H9 (cell line): ENCODE measurements around the gene TMEM131. TPM values are rescaled to one million over a fixed set of nuclear protein-coding genes. Genes with fewer than 3 reads are reported as not detected.

Experiments
- DNase-seq: peaks from one replicate; pipeline ENCODE4 v3.0.0-alpha.2; 2017
- H2AFZ ChIP-seq: one replicate; pipeline ENCODE4 v1.6.1; 2013; ENCODE audit warnings: mild to moderate bottlenecking, low read length, control low read depth, moderate library complexity
- H2AK5ac ChIP-seq: 2 replicates; pipeline ENCODE4 v1.6.1; 2013; ENCODE audit warnings: low read length, control low read depth, mixed read lengths; ENCODE audit not compliant: insufficient read length
- H2BK120ac ChIP-seq: one replicate; pipeline ENCODE4 v1.6.1; 2013; ENCODE audit warnings: low read depth, mild to moderate bottlenecking, low read length, control low read depth, inconsistent platforms; ENCODE audit not compliant: poor library complexity, severe bottlenecking
- H2BK12ac ChIP-seq: 2 replicates; pipeline ENCODE4 v1.6.1; 2013; ENCODE audit warnings: low read length, control low read depth, mixed read lengths, low read depth; ENCODE audit not compliant: insufficient read length
- H2BK15ac ChIP-seq: 2 replicates; pipeline ENCODE4 v1.6.1; 2013; ENCODE audit warnings: low read depth, low read length, control low read depth
- H2BK20ac ChIP-seq: one replicate; pipeline ENCODE4 v1.6.1; 2013; ENCODE audit warnings: low read depth, mild to moderate bottlenecking, low read length, control low read depth, inconsistent platforms; ENCODE audit not compliant: poor library complexity, severe bottlenecking
- H2BK5ac ChIP-seq: 2 replicates; pipeline ENCODE4 v1.6.1; 2013; ENCODE audit warnings: low read length, control low read depth, mixed read lengths; ENCODE audit not compliant: insufficient read length
- H3K14ac ChIP-seq: 2 replicates; pipeline ENCODE4 v1.6.1; 2013; ENCODE audit warnings: low read length, control low read depth; ENCODE audit not compliant: insufficient read depth
- H3K18ac ChIP-seq: 2 replicates; pipeline ENCODE4 v1.6.1; 2013; ENCODE audit warnings: low read depth, mild to moderate bottlenecking, mixed read lengths, low read length, control low read depth; ENCODE audit not compliant: insufficient read length
- H3K23ac ChIP-seq: 2 replicates; pipeline ENCODE4 v1.6.1; 2013; ENCODE audit warnings: low read length, control low read depth, mixed read lengths, low read depth; ENCODE audit not compliant: insufficient read length
- H3K23me2 ChIP-seq: 2 replicates; pipeline ENCODE4 v1.6.1; 2013; ENCODE audit warnings: low read depth, mild to moderate bottlenecking, mixed read lengths, low read length, control low read depth; ENCODE audit not compliant: insufficient read length, poor library complexity, severe bottlenecking
- H3K27ac ChIP-seq: 2 replicates; pipeline ENCODE4 v1.5.1; 2013; ENCODE audit warnings: low read length, control low read depth, mixed read lengths, low read depth; ENCODE audit not compliant: insufficient read length
- H3K27me3 ChIP-seq: 2 replicates; pipeline ENCODE4 v1.6.1; 2013; ENCODE audit warnings: low read length, control low read depth, inconsistent platforms; ENCODE audit not compliant: insufficient read depth
- H3K4ac ChIP-seq: 2 replicates; pipeline ENCODE4 v1.6.1; 2013; ENCODE audit warnings: low read depth, mild to moderate bottlenecking, control low read depth, inconsistent platforms, low read length, moderate library complexity
- H3K4me1 ChIP-seq: 2 replicates; pipeline ENCODE4 v1.6.1; 2013; ENCODE audit warnings: low read length, control low read depth, inconsistent platforms; ENCODE audit not compliant: insufficient read depth
- H3K4me2 ChIP-seq: 2 replicates; pipeline ENCODE4 v1.6.1; 2013; ENCODE audit warnings: low read length, control low read depth, mixed read lengths; ENCODE audit not compliant: insufficient read length, insufficient read depth
- H3K56ac ChIP-seq: 2 replicates; pipeline ENCODE4 v1.6.1; 2013; ENCODE audit warnings: low read depth, mild to moderate bottlenecking, mixed read lengths, low read length, control low read depth; ENCODE audit not compliant: insufficient read length
- H3K79me1 ChIP-seq: 2 replicates; pipeline ENCODE4 v1.6.1; 2013; ENCODE audit warnings: low read depth, mild to moderate bottlenecking, moderate library complexity, low read length, control low read depth, inconsistent platforms; ENCODE audit not compliant: insufficient read depth, poor library complexity, severe bottlenecking
- H3K79me2 ChIP-seq: 2 replicates; pipeline ENCODE4 v1.6.1; 2013; ENCODE audit warnings: low read length, control low read depth, inconsistent platforms; ENCODE audit not compliant: insufficient read depth
- H3K9ac ChIP-seq: 2 replicates; pipeline ENCODE4 v1.6.1; 2013; ENCODE audit warnings: low read length, control low read depth, mixed read lengths; ENCODE audit not compliant: insufficient read length; ENCODE audit errors: extremely low read depth
- H3K9me3 ChIP-seq: one replicate; pipeline ENCODE4 v1.6.1; 2013; ENCODE audit warnings: low read depth, low read length, inconsistent platforms; ENCODE audit not compliant: control insufficient read depth
- H3T11ph ChIP-seq: one replicate; pipeline ENCODE4 v1.6.1; 2013; ENCODE audit warnings: mild to moderate bottlenecking, low read length, control low read depth, inconsistent platforms
- H4K20me1 ChIP-seq: one replicate; pipeline ENCODE4 v1.6.1; 2013; ENCODE audit not compliant: control insufficient read depth, insufficient read length, insufficient read depth
- H4K5ac ChIP-seq: 2 replicates; pipeline ENCODE4 v1.6.1; 2013; ENCODE audit warnings: low read depth, mild to moderate bottlenecking, mixed read lengths, low read length, control low read depth; ENCODE audit not compliant: insufficient read length
- H4K8ac ChIP-seq: replicated peaks from 2 replicates; pipeline ENCODE4 v1.6.1; 2013; ENCODE audit warnings: low read length, control low read depth, mixed read lengths, low read depth; ENCODE audit not compliant: insufficient read length
- H4K91ac ChIP-seq: 2 replicates; pipeline ENCODE4 v1.6.1; 2013; ENCODE audit warnings: low read depth, mild to moderate bottlenecking, moderate library complexity, mixed read lengths, low read length, control low read depth; ENCODE audit not compliant: insufficient read length
- H3K27ac Mint-ChIP-seq, 3 experiments: 2 replicates in 2 of 3; 3 replicates in 1 of 3; pipeline ENCODE4 v1.8.0; 2020 to 2021; ENCODE audit warnings: mixed read lengths in 3 of 3, mild to moderate bottlenecking in 1 of 3, moderate library complexity in 1 of 3
- H3K27me3 Mint-ChIP-seq: 2 replicates; pipeline ENCODE4 v1.8.0; 2021; ENCODE audit warnings: low read depth, mild to moderate bottlenecking, moderate library complexity, mixed read lengths
- H3K36me3 Mint-ChIP-seq, 3 experiments: 2 replicates in 2 of 3; 3 replicates in 1 of 3; pipeline ENCODE4 v1.8.0; 2020 to 2021; ENCODE audit warnings: low read depth in 3 of 3, mixed read lengths in 3 of 3; ENCODE audit not compliant: insufficient read depth in 1 of 3
- H3K4me1 Mint-ChIP-seq, 2 experiments: 2 replicates each; pipeline ENCODE4 v1.8.0; 2020; ENCODE audit warnings: mixed read lengths in 2 of 2
- H3K4me3 Mint-ChIP-seq, 2 experiments: 2 replicates in 1 of 2; 3 replicates in 1 of 2; pipeline ENCODE4 v1.8.0; 2020 to 2021; ENCODE audit warnings: mild to moderate bottlenecking in 2 of 2, mixed read lengths in 2 of 2, moderate library complexity in 1 of 2
- H3K9me3 Mint-ChIP-seq, 2 experiments: 2 replicates in 1 of 2; 3 replicates in 1 of 2; pipeline ENCODE4 v1.8.0; 2020; ENCODE audit warnings: mild to moderate bottlenecking in 2 of 2, mixed read lengths in 2 of 2, moderate library complexity in 1 of 2
- WGBS: extraction: QIAGEN DNeasy Blood & Tissue Kit; methylation state at CpG from one replicate; pipeline ENCODE4 v1.1.7; 2013; ENCODE audit warnings: missing lambda C conversion rate, low lambda C conversion rate, mixed read lengths; ENCODE audit not compliant: insufficient read length; ENCODE audit errors: extremely low coverage; 5-methylcytosine and 5-hydroxymethylcytosine counted together
- total RNA-seq: library from RNA; stranded (reverse); gene quantifications from 2 replicates; pipeline ENCODE4 v1.2.1, GENCODE V29; 2021
- TF ChIP-seq, protein P1 (sequence below): fragments of 200-600 bp; sonication (generic); conservative IDR thresholded peaks from 3 replicates; pipeline ENCODE4 v1.8.0; 2021; ENCODE audit warnings: antibody characterized with exemption, mild to moderate bottlenecking

TMEM131 gene
- total RNA-seq, 1 experiment from 2014 or later, result 20.9 TPM

DNA sequence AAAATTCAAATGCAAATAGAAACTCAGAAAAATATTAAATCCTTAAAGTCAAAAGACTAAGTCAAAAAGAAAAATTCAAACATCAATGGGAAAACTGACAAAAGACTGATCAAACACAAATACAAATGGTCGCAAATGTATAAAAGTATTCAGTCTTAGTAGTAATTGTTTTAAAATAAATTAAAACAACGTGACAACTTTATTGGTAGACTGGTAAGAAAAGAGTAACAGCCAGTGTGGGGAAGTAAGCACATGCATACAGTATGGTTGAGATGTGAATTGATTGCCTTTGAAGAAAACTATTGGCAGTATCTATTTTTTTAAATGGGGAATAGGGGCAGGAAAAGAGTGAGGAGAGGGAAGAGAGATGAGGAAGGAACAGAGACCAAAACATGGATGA is 9.8 kb downstream of the TMEM131 start:
- no peak overlapping the region for H3K18ac ChIP-seq
- H3K4me2 ChIP-seq, result no peak overlapping the region
- Mint-ChIP-seq H3K27ac (no peak overlapping the region), H3K9me3 (peaks cover 13 to 15% of the 10 kb centered on the region in 2 experiments; a peak in 4 of 5 replicates), H3K4me3 (no peak overlapping the region), H3K27me3 (no peaks in the 10 kb centered on the region), H3K4me1 (peaks cover 15% of the 10 kb centered on the region in 2 experiments), H3K36me3 (peaks cover 1 to 15% (median 8%) of the 10 kb centered on the region in 3 experiments; a peak in 5 of 7 replicates)
- no peaks in the 10 kb centered on the region for H3K27me3 ChIP-seq
- H3T11ph ChIP-seq, result no peak overlapping the region
- no peaks in the 10 kb centered on the region for H4K20me1 ChIP-seq
- H3K79me1 ChIP-seq, result peaks cover under 1% of the 10 kb centered on the region
- no peaks in the 10 kb centered on the region for H3K9me3 ChIP-seq
- H3K79me2 ChIP-seq, result peaks cover 4% of the 10 kb centered on the region; the same call in 1 of the 2 replicates
- H4K91ac ChIP-seq, result no peak overlapping the region
- H3K23ac ChIP-seq, result no peak overlapping the region
- no peak overlapping the region for H2AFZ ChIP-seq
- no peaks in the 10 kb centered on the region for H3K23me2 ChIP-seq
- TF ChIP-seq, protein P1, sequence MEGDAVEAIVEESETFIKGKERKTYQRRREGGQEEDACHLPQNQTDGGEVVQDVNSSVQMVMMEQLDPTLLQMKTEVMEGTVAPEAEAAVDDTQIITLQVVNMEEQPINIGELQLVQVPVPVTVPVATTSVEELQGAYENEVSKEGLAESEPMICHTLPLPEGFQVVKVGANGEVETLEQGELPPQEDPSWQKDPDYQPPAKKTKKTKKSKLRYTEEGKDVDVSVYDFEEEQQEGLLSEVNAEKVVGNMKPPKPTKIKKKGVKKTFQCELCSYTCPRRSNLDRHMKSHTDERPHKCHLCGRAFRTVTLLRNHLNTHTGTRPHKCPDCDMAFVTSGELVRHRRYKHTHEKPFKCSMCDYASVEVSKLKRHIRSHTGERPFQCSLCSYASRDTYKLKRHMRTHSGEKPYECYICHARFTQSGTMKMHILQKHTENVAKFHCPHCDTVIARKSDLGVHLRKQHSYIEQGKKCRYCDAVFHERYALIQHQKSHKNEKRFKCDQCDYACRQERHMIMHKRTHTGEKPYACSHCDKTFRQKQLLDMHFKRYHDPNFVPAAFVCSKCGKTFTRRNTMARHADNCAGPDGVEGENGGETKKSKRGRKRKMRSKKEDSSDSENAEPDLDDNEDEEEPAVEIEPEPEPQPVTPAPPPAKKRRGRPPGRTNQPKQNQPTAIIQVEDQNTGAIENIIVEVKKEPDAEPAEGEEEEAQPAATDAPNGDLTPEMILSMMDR, result no peak
- no peak overlapping the region for H2BK20ac ChIP-seq
- no peak overlapping the region for H2BK120ac ChIP-seq
- H3K27ac ChIP-seq, result no peak overlapping the region
- H4K5ac ChIP-seq, result no peak overlapping the region
- WGBS, result no CpG with 5 or more reads among the region's 2 CpGs
- no peak overlapping the region for H3K4ac ChIP-seq
- no peak overlapping the region for H3K9ac ChIP-seq
- H2BK15ac ChIP-seq, result no peak overlapping the region
- no peak overlapping the region for H2AK5ac ChIP-seq
- DNase-seq, result no peak
- no peak overlapping the region for H2BK5ac ChIP-seq
- no peak overlapping the region for H3K14ac ChIP-seq
- no peak overlapping the region for H2BK12ac ChIP-seq
- H4K8ac ChIP-seq, result no peak overlapping the region
- no peaks in the 10 kb centered on the region; the same call in 1 of the 2 replicates for H3K4me1 ChIP-seq
- no peak overlapping the region for H3K56ac ChIP-seq
